GM23338 (cell line): ENCODE data around the gene MYCBPAP. TPM values are rescaled to one million over a fixed set of nuclear protein-coding genes. Genes with fewer than 3 reads are reported as not detected.

Source experiments
- ATAC-seq: fragments of 200-7000 bp; cut with Tn5 transposase; 3 replicates; pipeline ENCODE4 v1.9.1; 2020
- DNase-seq: peaks from one replicate; pipeline ENCODE4 v3.0.0-alpha.2; 2015; ENCODE audit warnings: low spot score
- H2AFZ ChIP-seq: fragments of 200-600 bp; sonication (generic); 2 replicates; pipeline ENCODE4 v1.8.0; 2016; ENCODE audit warnings: antibody characterized with exemption, mild to moderate bottlenecking, moderate library complexity
- H3F3A ChIP-seq: fragments of 200-600 bp; sonication (generic); replicated peaks from 2 replicates; pipeline ENCODE4 v1.8.0; 2017; ENCODE audit warnings: antibody characterized with exemption, mixed run types, low read depth
- H3K27ac ChIP-seq: fragments of 200-600 bp; sonication (generic); 2 replicates; pipeline ENCODE4 v1.6.1; 2016; ENCODE audit warnings: low read depth
- H3K27me3 ChIP-seq: fragments of 200-600 bp; sonication (generic); 2 replicates; pipeline ENCODE4 v1.8.0; 2016; ENCODE audit warnings: mild to moderate bottlenecking, mixed run types, moderate library complexity; ENCODE audit not compliant: insufficient read depth
- H3K36me3 ChIP-seq: fragments of 200-600 bp; sonication (generic); 2 replicates; pipeline ENCODE4 v1.8.0; 2016; ENCODE audit warnings: mild to moderate bottlenecking; ENCODE audit not compliant: insufficient read depth
- H3K4me1 ChIP-seq: fragments of 200-600 bp; sonication (generic); 2 replicates; pipeline ENCODE4 v1.8.0; 2016; ENCODE audit warnings: mild to moderate bottlenecking, moderate library complexity; ENCODE audit not compliant: insufficient read depth
- H3K4me2 ChIP-seq: fragments of 200-600 bp; sonication (generic); 2 replicates; pipeline ENCODE4 v1.7.1; 2017; ENCODE audit warnings: mixed run types
- H3K4me3 ChIP-seq: fragments of 200-600 bp; sonication (generic); 2 replicates; pipeline ENCODE4 v1.6.1; 2016; ENCODE audit warnings: mixed run types
- H3K79me2 ChIP-seq: fragments of 200-600 bp; sonication (generic); replicated peaks from 2 replicates; pipeline ENCODE4 v1.8.0; 2017; ENCODE audit warnings: mild to moderate bottlenecking; ENCODE audit not compliant: insufficient read depth
- H3K9me2 ChIP-seq: fragments of 200-600 bp; sonication (generic); 2 replicates; pipeline ENCODE4 v1.8.0; 2017; ENCODE audit not compliant: insufficient read depth
- H4K20me1 ChIP-seq: fragments of 200-600 bp; sonication (generic); replicated peaks from 2 replicates; pipeline ENCODE4 v1.8.0; 2017; ENCODE audit warnings: mild to moderate bottlenecking; ENCODE audit not compliant: insufficient read depth
- H3K27ac Mint-ChIP-seq: 2 replicates; pipeline ENCODE4 v1.8.0; 2020; ENCODE audit warnings: inconsistent platforms, mild to moderate bottlenecking, moderate library complexity, mixed read lengths
- H3K27me3 Mint-ChIP-seq: 3 replicates; pipeline ENCODE4 v1.8.0; 2022; ENCODE audit warnings: low read depth, mild to moderate bottlenecking, moderate library complexity, mixed read lengths, inconsistent platforms; ENCODE audit not compliant: insufficient read depth, poor library complexity
- H3K36me3 Mint-ChIP-seq: 3 replicates; pipeline ENCODE4 v1.8.0; 2021; ENCODE audit warnings: low read depth, mild to moderate bottlenecking, inconsistent platforms, moderate library complexity, mixed read lengths
- H3K4me1 Mint-ChIP-seq: 3 replicates; pipeline ENCODE4 v1.8.0; 2020; ENCODE audit warnings: mild to moderate bottlenecking, inconsistent platforms, mixed read lengths
- H3K4me3 Mint-ChIP-seq: 3 replicates; pipeline ENCODE4 v1.8.0; 2021; ENCODE audit warnings: moderate library complexity, mild to moderate bottlenecking, inconsistent platforms, mixed read lengths
- H3K9me3 Mint-ChIP-seq: 3 replicates; pipeline ENCODE4 v1.8.0; 2020; ENCODE audit warnings: moderate library complexity, mild to moderate bottlenecking, inconsistent platforms, mixed read lengths
- CREB1 ChIP-seq: fragments of 250-450 bp; sonication (Bioruptor Pico); IDR thresholded peaks from 2 replicates; pipeline ENCODE4 v1.5.0; 2020; ENCODE audit warnings: low read depth, mild to moderate bottlenecking, moderate library complexity
- CTCF ChIP-seq, 2 experiments: fragments of 200-600 bp in 1 of 2; sonication (generic) in 1 of 2; conservative IDR thresholded peaks; 2 replicates each; pipeline versions ENCODE4 v1.5.1 to v1.6.1; 2016 to 2017; ENCODE audit warnings: antibody characterized with exemption in 2 of 2, low read depth in 2 of 2, mild to moderate bottlenecking in 2 of 2, moderate library complexity in 1 of 2
- ETS1 ChIP-seq: IDR thresholded peaks from 2 replicates; pipeline ENCODE4 v1.6.1; 2016; ENCODE audit warnings: antibody characterized with exemption
- EZH2 ChIP-seq: fragments of 200-600 bp; sonication (generic); IDR thresholded peaks from one replicate; pipeline ENCODE4 v1.8.0; 2017; ENCODE audit warnings: antibody characterized with exemption, mild to moderate bottlenecking, low read depth; ENCODE audit not compliant: unreplicated experiment
- EZH2phosphoT487 ChIP-seq: fragments of 200-600 bp; sonication (generic); IDR thresholded peaks from one replicate; pipeline ENCODE4 v1.8.1; 2018; ENCODE audit warnings: antibody characterized with exemption; ENCODE audit not compliant: unreplicated experiment
- JUNB ChIP-seq: IDR thresholded peaks from one replicate; pipeline ENCODE4 v1.6.1; 2016; ENCODE audit warnings: antibody characterized with exemption; ENCODE audit not compliant: unreplicated experiment
- NANOG ChIP-seq: IDR thresholded peaks from 2 replicates; pipeline ENCODE4 v1.6.1; 2016; ENCODE audit warnings: antibody characterized with exemption, borderline replicate concordance
- POLR2AphosphoS5 ChIP-seq: IDR thresholded peaks from 2 replicates; pipeline ENCODE4 v1.6.1; 2016; ENCODE audit warnings: antibody characterized with exemption, low read depth
- REST ChIP-seq: IDR thresholded peaks from one replicate; pipeline ENCODE4 v1.6.1; 2018; ENCODE audit warnings: antibody characterized with exemption; ENCODE audit not compliant: unreplicated experiment
- STAT1 ChIP-seq: IDR thresholded peaks from one replicate; pipeline ENCODE4 v1.6.1; 2016; ENCODE audit warnings: antibody characterized with exemption; ENCODE audit not compliant: unreplicated experiment
- ZNF114 ChIP-seq: fragments of 250-450 bp; sonication (Bioruptor Pico); IDR thresholded peaks from 2 replicates; pipeline ENCODE4 v1.5.0; 2020; ENCODE audit warnings: mild to moderate bottlenecking, moderate library complexity
- ZNF331 ChIP-seq: fragments of 250-450 bp; sonication (Bioruptor Pico); IDR thresholded peaks from 2 replicates; pipeline ENCODE4 v1.5.0; 2020; ENCODE audit warnings: low read depth, mild to moderate bottlenecking, moderate library complexity
- ZNF462 ChIP-seq: fragments of 250-450 bp; sonication (Bioruptor Pico); IDR thresholded peaks from 2 replicates; pipeline ENCODE4 v1.5.0; 2020; ENCODE audit warnings: mild to moderate bottlenecking, moderate library complexity
- polyA plus RNA-seq: library from polyadenylated mRNA; unstranded; fragments of >200 nt; fragmentation: Nextera tagmentation; extraction: Ambion mirVana; gene quantifications from 2 replicates; pipeline ENCODE4 v1.2.1, GENCODE V29; 2016
- total RNA-seq: library from RNA; depleted of rRNA; stranded (reverse); fragments of >200 nt; shearing (Covaris generic); gene quantifications from 2 replicates; pipeline ENCODE4 v1.2.3, GENCODE V29; 2014

Gene MYCBPAP
- total and polyA plus RNA-seq, 2 experiments from 2014 or later: 0.63 to 1.7 TPM

GRCh38 chr17:50499721-50500120 lies 8.5 kb upstream of the MYCBPAP start:
- DNase-seq: no peak
- peaks cover 13% of the 10 kb centered on the region for H3K27me3 Mint-ChIP-seq
- no peaks in the 10 kb centered on the region for H3K36me3 Mint-ChIP-seq
- Histone ChIP-seq H3K4me1 (peaks cover 8% of the 10 kb centered on the region; the same call in 1 of the 2 replicates), H3K27ac (no peak overlapping the region), H3K79me2 (no peaks in the 10 kb centered on the region), H3K4me3 (no peak overlapping the region), H2AFZ (no peak overlapping the region), H3K4me2 (no peak overlapping the region), H3F3A (no peaks in the 10 kb centered on the region), H4K20me1 (no peaks in the 10 kb centered on the region), H3K9me2 (no peaks in the 10 kb centered on the region), H3K36me3 (no peaks in the 10 kb centered on the region), H3K27me3 (no peaks in the 10 kb centered on the region)
- TF ChIP-seq CTCF (conservative IDR thresholded peaks at IDR 0.05; ENCODE audit: low read depth in 2 of 2): no peak
- TF ChIP-seq JUNB: no peak
- no peak for TF ChIP-seq POLR2AphosphoS5
- TF ChIP-seq EZH2: no peak
- TF ChIP-seq CREB1 (CRISPR knock-in tag): no peak
- TF ChIP-seq ZNF331 (CRISPR knock-in tag): no peak
- TF ChIP-seq ZNF114 (CRISPR knock-in tag): no peak
- no peak for TF ChIP-seq NANOG
- no peak for TF ChIP-seq EZH2phosphoT487
- no peak for TF ChIP-seq ZNF462
- TF ChIP-seq STAT1: no peak
- no peak for TF ChIP-seq ETS1
- TF ChIP-seq REST: no peak
- H3K27ac Mint-ChIP-seq: no peak overlapping the region
- H3K9me3 Mint-ChIP-seq: no peaks in the 10 kb centered on the region
- no peak overlapping the region for H3K4me3 Mint-ChIP-seq
- H3K4me1 Mint-ChIP-seq: peaks cover 14% of the 10 kb centered on the region
- no peak for ATAC-seq
